KBM-7 (cell line): ENCODE results near the gene GTSF1L.

Experiments
- DNase-seq: peaks from one replicate; pipeline ENCODE4 v3.0.0-alpha.2; 2015
- in situ Hi-C: fragments of 300-500 bp; cut with MboI; formaldehyde crosslinking; loops from 2 replicates; pipeline ENCODE4 v1.14.3; 2020; ENCODE audit warnings: low sequenced_read_pairs, low pct_unique_long_range_greater_than_20kb, mixed read lengths

Gene GTSF1L

GRCh38 chr20:43689165-43689564, 37.6 kb downstream of the GTSF1L start:
- no peak for DNase-seq
- in situ Hi-C loops: loop anchor here (25.0 kb wide), 1 partner anchor 227 kb away; the partner anchor contains the start of gene SRSF6

GRCh38 chr20:43686820-43687219, 40.0 kb downstream of the GTSF1L start:
- no peak for DNase-seq
- in situ Hi-C loops: loop anchor here (25.0 kb wide), 1 partner anchor 225 kb away; the partner anchor contains the start of gene SRSF6

- DNase-seq: no peak
Observed at GRCh38 chr20:43682446-43682845, 44.4 kb downstream of the GTSF1L start.

GRCh38 chr20:43681991-43682410, 44.8 kb downstream of the GTSF1L start:
- in situ Hi-C loops: loop anchor here (25.0 kb wide), 1 partner anchor 220 kb away; the partner anchor contains the start of gene SRSF6
- DNase-seq: no peak

More at GRCh38 chr20:43682446-43682845, 44.4 kb downstream of the GTSF1L start:
- in situ Hi-C loops: loop anchor here (25.0 kb wide), 1 partner anchor 220 kb away; the partner anchor contains the start of gene SRSF6

- no peak for DNase-seq
- in situ Hi-C loops: loop anchor here (25.0 kb wide), 1 partner anchor 219 kb away; the partner anchor contains the start of gene SRSF6
Observed at GRCh38 chr20:43681468-43681942, 45.3 kb downstream of the GTSF1L start.

- no peak for DNase-seq
- in situ Hi-C loops: loop anchor here (25.0 kb wide), 1 partner anchor 219 kb away; the partner anchor contains the start of gene SRSF6
Observed at GRCh38 chr20:43680981-43681380, 45.8 kb downstream of the GTSF1L start.

GRCh38 chr20:43676368-43676767, 50.4 kb downstream of the GTSF1L start:
- in situ Hi-C loops: loop anchor here (25.0 kb wide), 1 partner anchor 214 kb away; the partner anchor contains the start of gene SRSF6
- no peak for DNase-seq
